GM21825 (cell line): Measurements from ENCODE around the gene CXCL6.

Source experiments
- ATAC-seq: cut with Tn5 transposase; IDR thresholded peaks from one replicate; pipeline ENCODE4 v1.9.1; 2021; ENCODE audit warnings: mild to moderate bottlenecking, moderate library complexity; ENCODE audit not compliant: unreplicated experiment

The CXCL6 gene

GRCh38 chr4:73836373-73837279, at the start of gene CXCL6:
Gene CXCL6, plus strand, starts transcription at chr4:73836678. Its CDS starts 73 bp downstream, at chr4:73836751.
- no peak for ATAC-seq

GRCh38 chr4:73788411-73788810, 48.1 kb upstream of the CXCL6 start:
- no peak for ATAC-seq

DNA sequence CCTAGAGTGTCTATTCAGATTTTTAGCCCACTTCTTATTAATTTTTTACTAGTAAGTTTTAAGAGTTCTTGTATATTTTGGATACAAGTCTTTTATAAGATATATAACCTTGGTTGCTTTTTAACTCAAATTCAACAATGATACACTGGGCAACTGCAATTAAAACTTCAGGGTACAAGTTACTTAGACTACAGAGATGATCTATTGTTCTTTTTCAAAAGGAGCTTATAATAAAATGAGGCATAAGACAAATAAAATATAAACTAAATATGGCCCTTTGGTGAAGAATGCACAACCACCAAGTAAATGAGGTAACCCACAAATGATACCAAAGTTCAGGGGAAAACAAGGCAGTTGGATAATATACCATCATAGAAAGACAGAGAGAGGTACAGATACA, 37.6 kb upstream of the CXCL6 start:
- no peak for ATAC-seq

DNA sequence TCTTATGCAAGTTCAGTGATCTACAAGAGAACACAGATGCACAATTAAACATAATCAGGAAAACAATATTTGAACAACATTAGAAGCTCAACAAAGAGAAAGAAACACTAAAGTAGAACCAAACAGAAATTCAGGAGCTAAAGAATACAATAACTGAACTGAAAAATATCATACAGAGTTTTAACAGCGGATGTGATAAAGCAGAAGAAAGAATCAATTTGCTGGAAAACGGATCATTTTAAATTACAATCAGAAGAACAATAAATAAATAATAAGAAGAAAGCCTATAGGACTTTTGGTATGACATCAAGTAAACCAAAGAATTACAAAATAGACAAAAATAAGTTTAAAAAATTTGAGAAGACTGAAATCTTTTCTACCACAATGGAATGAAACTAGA, 36.3 kb upstream of the CXCL6 start:
- no peak for ATAC-seq

DNA sequence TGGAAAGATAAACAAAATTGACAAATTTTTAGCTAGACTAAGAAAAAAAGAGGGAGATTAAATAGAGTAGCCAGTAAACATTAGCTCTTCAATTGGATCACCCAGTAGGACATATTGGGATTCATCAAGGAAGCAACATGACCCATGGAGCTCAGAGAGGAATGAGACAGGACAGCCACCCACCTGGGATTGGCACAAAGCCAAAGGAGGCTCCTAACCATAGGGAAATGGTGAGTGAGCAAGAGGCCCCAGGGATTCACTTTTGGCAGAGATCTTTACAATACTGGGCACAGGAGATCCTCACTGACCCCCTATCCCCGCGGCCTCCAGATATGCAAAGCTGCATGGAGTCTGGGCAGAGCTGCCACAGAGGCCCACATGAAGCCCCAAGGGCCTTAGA, 34.8 kb upstream of the CXCL6 start:
- no peak for ATAC-seq

- no peak for ATAC-seq
Observed at GRCh38 chr4:73803213-73803612, 33.3 kb upstream of the CXCL6 start.

GRCh38 chr4:73810191-73810590, 26.3 kb upstream of the CXCL6 start:
- no peak for ATAC-seq

DNA sequence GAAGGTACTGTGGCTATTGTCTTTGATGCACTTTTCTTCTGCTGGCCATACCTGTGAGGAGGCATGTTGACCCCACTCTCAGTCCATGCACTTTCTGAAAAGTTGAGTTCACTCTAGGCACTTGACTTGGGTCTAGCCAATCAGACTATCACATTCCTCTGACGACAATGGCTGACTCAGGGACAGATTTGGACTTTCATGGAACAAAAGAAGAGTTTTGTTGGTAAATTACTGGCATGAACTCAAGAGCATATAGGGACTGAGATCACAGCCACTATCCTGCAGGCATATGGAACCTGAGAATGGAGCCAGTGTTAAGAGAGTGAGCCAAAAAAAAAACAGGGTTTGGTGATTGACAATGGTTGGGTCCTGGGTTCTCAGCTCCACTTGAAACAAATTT, 24.6 kb upstream of the CXCL6 start:
- no peak for ATAC-seq

DNA sequence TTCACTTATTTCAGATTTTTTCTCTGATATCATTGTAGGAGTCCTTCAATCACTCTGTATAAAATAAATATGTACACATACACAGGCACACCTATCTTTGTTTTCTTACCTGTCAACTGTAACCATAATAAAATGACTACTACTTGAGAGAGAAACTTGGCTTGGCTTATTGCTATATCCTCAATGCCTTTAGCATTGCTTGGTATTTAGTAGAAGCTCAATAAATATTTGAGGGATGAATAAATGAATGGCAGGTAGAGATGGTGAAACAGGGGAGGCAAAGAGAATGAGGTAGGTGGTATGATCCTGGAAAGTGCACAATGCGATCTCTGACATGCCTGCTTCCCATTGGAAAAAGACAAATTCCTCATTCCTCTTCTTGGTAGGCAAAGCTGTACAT, 21.8 kb upstream of the CXCL6 start:
- ATAC-seq, result no peak

DNA sequence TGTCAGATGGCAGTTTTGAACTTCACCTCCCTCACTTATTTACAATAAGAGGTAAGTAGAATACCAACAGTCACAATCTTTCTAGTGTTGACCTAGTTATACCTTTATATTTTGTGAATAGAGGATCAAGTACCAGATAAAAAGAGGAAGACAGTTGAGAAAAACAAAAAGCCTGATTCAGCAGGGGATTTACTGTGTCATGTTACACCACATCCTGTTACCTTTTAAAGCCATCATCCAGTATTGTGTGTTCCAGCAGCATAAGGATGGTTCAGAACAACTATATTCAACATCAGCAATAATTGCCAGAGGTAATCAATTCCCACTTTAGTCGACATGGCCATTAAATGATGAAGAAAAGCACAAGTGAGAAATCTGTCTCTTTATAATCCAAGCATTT, 21.3 kb upstream of the CXCL6 start:
- no peak for ATAC-seq

DNA sequence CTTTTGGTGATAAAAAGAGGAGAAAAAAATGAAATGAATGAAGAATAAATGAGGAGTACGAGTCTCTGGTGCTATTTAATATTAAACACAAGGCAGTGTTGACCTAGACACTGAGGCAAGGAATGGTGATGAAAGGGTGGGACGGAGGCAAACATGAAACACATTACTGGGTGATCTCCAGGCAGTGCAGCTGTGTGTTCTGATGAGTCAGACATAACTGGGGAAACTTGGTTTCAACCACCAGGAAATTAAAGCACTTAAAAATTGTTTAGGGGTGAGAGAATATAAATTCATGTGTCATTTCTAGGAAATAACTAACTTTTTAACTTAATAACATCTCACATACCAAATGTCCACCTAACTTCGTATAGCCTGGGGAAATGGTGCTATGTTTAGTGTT, 19.7 kb upstream of the CXCL6 start:
- no peak for ATAC-seq

GRCh38 chr4:73817341-73817740, 19.1 kb upstream of the CXCL6 start:
- no peak for ATAC-seq

DNA sequence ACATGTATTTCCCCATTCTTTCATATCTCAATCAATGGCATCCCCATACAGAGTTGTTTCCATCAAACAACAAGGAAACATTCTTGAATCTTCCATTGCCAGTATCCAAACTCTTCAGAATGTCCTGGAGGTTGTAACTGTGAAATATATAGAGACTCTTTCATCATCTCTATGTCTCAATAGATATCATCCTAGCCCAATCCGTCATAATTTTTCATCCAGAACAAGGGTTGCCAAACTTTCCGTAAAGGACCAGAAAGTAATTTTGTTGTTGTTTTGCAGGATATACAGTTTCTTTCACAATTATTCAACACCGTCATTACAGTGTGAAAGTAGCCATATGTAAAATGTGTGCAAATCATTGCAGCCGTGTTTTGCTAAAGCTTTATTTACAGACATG, 15.2 kb upstream of the CXCL6 start:
- ATAC-seq, result no peak

DNA sequence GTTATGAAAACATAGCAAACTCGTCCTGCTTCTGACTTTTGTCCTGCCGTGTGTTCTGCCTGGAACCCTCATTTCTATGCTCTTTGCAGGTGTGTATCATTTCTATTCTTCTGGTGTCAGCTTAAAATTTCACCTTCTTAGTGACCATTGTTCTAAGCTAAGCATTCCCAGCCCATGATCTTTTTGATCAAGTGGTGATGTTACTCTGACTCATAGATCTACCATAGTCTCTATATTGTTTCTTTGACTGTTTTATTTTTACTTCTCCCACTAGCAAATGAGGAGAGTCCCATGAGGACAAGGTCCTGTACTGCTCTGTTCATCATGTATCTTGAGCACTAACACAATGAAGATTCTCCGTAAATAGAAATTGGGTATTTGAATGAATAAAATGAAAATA, 14.1 kb upstream of the CXCL6 start:
- no peak for ATAC-seq

DNA sequence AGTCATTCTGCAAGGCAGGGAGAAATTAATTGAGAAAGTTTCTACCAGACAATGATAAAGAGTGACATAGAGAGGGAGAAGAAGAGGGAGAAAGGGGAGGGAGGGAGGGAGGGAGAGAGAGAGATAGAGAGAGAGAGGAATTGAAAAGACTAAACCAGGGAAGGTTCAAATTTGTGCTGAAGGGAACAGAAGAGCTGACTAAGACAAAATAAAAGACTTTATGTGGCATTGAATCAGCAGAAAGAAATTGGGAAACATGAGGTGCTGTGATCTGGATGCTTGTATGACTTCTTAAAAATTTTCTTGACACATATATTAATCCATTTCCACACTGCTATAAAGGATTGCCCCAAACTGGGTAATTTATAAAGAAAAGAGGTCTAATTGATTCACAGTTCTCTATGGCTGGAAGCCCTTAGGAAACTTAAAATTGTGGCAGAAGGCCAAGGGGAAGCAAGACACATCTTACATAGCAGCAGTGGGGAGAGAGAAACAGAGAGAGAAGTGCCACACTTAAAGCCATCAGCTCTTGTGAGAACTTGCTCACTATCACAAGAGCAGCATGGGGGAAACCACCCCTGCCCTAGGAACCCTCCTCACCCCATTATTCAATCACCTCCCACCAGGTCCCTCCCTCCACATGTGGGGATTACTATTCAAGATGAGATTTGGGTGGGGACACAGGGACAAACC, 13.5 kb upstream of the CXCL6 start:
- no peak for ATAC-seq

DNA sequence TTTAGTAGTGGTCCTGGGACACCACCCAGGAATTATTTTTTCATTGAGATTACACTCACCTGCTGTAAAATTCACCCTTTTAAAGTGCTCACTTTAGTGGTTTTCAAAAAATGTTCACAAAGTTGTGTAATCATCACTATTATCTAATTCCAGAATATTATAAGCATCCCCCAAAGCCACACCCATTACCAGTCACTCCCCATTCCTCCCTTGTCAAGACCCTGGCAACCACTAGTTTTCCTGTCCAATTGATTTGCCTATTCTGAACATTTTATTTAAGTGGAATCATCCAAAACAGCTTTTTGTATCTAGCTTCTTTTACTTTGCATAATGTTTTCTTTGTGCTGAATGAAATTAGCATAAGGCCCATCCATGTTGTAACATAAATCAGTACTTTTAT, 12.7 kb upstream of the CXCL6 start:
- ATAC-seq, result no peak

- no peak for ATAC-seq
Observed at GRCh38 chr4:73828956-73829355, 7.5 kb upstream of the CXCL6 start.

DNA sequence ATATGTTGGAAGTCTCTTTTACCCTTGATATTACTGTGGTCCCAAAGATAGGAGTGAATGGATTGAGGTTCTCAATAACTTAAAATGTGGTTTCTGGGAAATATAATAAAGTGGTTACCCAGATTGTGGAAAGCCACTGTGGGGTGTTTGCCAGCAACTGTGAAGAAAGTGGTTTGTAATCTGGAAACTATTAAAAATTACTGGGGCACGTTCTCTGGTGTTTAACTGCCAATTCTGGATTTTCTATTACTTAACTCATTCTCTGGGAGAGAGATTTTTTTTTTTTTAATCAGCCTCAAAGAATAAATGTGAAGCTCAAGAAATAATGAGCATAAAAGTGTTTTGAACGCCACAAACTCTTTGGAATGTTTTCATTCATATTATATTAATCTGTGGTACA, 4.9 kb upstream of the CXCL6 start:
- ATAC-seq, result no peak

DNA sequence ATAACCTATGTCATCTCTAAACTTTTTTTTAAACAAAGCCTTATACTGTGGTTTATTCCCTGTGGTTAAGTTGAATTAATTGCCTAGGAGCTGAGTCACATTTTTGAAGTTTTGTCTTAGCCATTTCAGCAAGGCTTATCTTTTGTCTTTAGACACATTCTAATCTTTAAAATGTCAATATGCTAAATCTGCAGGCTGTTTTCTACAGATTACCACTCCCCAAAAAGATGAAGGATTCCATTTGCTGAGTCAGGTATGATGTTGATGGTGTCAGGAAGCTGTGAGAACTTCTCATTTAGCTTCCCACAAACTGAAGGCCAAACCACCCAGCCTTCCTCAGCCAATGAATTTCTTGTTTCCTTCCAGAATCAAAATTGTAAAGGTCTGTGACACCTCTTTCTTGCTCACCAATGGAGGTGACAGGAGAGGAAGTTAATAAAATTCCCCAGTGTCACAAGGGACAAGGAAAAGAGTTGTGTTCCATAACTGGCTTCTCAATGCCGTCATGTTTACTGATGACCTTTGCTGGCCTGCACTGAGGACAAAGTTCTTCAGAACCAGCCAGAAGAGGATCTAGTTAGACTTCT, 3.7 kb upstream of the CXCL6 start:
- ATAC-seq, result no peak

- no peak for ATAC-seq
Observed at GRCh38 chr4:73839071-73839470, 2.6 kb downstream of the CXCL6 start.

DNA sequence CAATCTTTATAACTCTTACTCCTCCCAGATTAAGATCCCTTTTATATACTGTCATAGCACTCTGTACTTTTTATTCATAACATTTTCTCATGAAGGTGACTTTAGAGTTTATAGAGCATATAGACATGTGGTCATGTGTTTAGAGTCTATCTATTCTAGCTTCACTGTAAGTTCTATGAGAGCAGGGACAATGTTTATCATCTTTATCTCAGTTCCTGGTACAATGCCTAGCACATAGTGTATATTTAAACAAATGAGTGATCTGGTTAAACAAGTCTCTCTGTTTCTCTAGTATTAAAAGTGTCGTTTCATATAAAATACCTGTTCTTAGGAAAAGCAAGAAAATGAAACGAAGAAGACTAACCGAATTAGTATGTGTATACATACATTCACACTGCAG, 3.2 kb downstream of the CXCL6 start:
- ATAC-seq, result no peak
